Measurements from ENCODE around the gene ADH6. TPM values are rescaled to one million over a fixed set of nuclear protein-coding genes. Genes with fewer than 3 reads are reported as not detected.

Gene ADH6
- 0.03 to 0.10 TPM in 2 of 5 replicates, not detected in the others for total RNA-seq (2022; extraction: Qiagen RNA extraction)

DNA sequence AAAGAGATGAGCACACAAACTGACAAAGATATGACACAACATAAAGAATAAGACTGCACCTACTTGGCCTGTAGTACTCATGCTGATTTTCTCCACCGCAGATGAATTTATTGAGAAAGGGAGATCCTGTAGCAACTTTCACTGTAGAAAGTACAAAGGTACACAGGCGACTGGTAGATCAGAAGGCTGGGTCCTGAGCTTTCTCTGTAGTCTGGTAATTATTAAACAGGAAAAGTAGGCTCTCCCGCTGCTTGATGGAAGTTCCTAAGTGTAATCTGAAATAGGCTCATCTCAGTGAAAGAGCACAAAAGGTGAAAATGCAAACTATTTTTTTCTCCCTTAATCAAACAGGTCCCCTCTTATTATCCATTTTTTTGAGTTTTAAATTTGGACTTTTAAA, at the start of gene ADH6:
Gene ADH6, minus strand, starts transcription at position 175 of the 400 bp plus-strand sequence. Its CDS starts 94 bp downstream, at position 81.

Other genes starting within 250 kb of the ADH6 start
- gene METAP1, start 223.5 kb downstream of the ADH6 start, total RNA-seq (2022; extraction: Qiagen RNA extraction), result 45.3 to 62.7 TPM (median 48.2 TPM) in 5 replicates
- gene ADH5, start 130.5 kb downstream of the ADH6 start, total RNA-seq (2022; extraction: Qiagen RNA extraction), result 108 to 134 TPM (median 112 TPM) in 5 replicates
- gene ADH4, start 74.9 kb downstream of the ADH6 start, total RNA-seq (2022; extraction: Qiagen RNA extraction), result not detected in 5 replicates
- not detected in 5 replicates for gene ADH1A, start 71.7 kb upstream of the ADH6 start, total RNA-seq (2022; extraction: Qiagen RNA extraction)
- gene ADH1B, start 102.2 kb upstream of the ADH6 start, total RNA-seq (2022; extraction: Qiagen RNA extraction), result not detected in 5 replicates
- not detected in 5 replicates for gene ADH1C, start 133.5 kb upstream of the ADH6 start, total RNA-seq (2022; extraction: Qiagen RNA extraction)
- gene ADH7, start 216.1 kb upstream of the ADH6 start, total RNA-seq (2022; extraction: Qiagen RNA extraction), result not detected in 5 replicates

Measured in A549 treated with Hydrocortisone at 1 μM for 4 hours (cell line).